Kidney capillary endothelial cell (primary cell): ENCODE measurements around the gene CD63.

Experiments used
- DNase-seq: peaks from one replicate; pipeline ENCODE4 v3.0.0-alpha.2; 2018; ENCODE audit warnings: low spot score

Gene CD63

DNA sequence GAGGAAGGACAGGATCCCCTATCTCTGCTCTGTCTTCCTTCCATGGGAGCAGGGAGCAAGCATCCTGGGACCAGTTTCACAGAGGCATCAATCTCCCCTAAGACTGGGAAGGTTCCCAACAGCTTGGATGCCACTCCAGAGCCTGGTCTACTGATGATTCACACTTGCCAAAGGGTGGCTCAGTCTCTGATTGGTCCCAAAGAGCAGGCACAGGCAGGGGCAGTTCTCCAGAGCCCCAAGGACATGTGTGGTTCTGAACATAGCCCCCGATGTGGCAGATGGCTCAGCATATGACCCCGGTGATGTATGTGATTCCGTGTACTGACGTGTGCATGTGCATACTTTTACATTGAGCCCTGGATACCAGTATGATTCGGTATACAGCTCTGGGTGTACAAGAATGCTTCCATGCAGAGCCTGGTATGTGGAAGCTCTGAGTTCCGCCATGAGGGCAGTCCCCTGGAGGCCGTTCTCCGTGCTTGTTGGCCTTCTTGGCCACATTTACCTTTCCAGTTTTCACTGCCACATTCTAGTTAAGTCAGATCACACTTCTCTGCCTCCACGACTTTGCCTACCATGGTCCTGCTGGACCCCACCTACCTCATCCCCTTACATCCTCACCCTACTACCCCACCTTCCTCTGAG is 42.3 kb downstream of the CD63 start:
- no peak for DNase-seq

DNA sequence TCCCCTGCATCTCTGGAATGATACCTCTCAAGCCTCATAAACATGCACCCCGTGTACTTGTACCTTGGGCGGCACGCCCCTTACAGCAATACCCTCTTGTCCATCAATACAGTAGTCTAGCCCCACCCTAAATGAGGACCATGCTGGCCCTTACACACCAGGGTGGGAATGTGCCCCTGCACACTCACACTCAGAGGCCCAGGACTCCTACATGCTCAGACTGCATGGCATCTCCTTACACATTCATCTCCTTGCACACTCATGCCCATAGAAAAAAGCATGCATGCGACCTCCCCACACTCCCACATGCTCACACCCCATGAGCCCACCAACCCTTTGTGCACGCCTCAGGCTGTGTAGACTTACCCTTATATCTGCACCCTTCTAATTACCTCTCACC is 43.1 kb downstream of the CD63 start:
- DNase-seq = no peak

DNA sequence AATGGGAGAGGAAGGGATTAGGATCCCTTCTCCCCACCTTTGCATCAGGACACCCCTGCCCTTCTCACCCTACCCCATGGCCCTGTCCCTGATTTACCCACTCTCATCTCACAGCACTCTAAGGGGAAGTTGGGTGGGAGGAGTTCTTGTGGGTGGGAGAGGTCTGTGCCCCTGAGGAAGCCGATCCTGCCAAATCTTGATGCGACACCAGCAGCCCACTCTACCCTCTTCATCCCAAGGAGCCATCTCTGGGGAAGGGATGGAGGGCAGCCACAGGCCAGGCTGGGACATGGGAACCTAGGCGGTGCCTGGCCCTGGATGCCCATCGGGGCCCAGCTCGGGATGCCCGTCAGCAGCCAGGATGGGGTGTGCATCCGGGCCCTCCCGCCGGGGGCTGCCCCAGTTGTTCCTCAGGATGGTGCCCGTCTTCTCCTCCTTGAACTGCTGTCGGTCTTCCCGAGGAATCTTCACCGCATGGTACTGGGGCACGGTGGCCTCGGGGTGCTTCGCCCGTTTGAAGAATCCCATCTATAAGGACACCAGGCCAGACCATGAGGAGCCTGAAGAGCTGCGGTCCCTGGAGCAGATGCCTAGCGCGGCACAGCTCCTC is 43.9 kb downstream of the CD63 start:
- no peak for DNase-seq

DNA sequence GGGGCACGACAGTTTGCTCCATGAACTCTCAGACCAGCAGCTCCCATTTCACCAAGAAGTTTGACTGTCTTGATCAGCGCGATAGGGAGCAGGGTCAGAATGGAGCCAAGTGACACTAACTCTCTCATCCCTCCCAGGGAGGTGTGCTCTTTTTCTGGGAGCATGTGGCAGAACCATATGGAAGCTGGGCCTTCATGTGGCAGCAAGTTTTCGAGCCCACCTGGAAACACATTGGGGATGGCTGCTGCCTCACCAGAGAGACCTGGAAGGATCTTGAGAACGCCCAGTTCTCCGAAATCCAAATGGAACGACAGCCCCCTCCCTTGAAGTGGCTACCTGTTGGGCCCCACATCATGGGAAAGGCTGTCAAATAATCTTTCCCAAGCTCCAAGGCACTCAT is 45.1 kb downstream of the CD63 start:
- no peak for DNase-seq

DNA sequence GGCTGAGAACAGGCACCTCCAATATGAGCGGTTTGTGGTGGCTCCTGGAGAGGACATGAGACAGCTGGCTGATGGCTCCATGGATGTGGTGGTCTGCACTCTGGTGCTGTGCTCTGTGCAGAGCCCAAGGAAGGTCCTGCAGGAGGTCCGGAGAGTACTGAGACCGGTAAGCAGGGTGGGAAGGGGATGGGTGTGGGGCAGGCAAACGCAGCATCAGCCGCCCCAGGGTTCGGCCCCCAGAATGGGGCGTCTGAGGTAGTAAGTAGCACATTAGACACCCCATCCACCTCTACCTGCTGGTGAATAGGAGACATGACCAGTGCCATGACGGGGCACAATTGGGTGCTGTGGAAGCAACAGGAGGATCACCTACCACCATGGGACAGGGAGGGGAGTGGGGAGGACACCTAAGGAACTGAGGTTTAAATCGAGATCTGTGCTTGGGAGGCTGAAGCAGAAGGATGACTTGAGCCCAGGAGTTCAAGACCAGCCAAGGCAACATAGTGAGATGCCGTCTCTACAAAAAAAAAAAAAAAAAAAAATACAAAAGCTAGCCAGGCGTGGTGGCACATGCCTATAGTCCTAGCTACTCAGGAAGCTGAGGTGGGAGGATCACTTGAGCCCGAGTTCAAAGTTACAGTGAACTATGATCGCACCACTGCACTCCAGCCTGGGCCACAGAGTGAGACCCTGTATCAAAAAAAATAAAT is 46.6 kb downstream of the CD63 start:
- no peak for DNase-seq

DNA sequence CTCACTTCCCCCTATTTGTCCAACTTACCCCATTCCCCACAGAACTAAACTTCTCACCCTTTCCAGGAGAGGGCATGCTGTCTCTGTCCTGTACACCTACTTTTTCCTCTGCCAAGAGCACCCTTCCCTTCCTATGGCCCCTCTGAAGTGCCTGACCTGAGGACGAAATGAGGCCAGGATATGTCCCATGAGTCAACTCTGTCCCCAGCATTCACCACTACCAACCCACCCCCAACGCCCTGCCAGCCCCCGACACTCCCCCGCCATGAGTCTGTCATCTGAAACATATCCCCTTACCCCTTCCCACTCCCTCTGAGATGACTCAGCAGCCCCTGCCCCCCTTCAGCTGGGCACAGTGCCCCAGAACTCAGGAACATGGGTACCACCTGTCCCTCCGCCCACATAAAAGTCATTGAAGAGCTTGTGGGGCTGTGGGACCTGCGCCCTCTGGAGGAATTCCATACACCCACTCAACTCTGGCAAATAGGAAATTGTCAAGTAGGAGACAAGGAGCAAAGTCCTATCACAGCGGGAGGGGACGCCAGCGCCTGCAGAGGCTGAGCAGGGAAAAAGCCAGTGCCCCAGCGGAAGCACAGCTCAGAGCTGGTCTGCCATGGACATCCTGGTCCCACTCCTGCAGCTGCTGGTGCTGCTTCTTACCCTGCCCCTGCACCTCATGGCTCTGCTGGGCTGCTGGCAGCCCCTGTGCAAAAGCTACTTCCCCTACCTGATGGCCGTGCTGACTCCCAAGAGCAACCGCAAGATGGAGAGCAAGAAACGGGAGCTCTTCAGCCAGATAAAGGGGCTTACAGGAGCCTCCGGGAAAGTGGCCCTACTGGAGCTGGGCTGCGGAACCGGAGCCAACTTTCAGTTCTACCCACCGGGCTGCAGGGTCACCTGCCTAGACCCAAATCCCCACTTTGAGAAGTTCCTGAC is 47.4 kb downstream of the CD63 start:
- peak; percentile 46 for DNase-seq

DNA sequence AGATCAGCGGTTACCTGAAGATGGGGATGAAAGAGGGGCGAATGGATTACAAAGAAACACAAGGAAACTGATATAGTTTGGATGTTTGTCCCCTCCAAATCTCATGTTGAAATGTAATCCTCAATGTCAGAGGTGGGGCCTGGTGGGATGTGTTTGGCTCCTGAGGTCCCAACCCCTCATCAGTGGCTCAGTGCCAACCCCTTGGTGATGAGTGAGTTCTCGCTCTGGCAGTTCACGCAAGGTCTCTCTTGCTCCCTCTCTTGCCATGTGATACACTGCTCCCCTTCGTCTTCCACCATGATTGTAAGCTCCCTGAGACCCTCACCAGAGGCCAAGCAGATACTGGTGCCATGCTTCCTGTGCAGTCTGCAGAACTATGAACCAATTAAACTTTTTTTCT is 49.1 kb downstream of the CD63 start:
- no peak for DNase-seq

DNA sequence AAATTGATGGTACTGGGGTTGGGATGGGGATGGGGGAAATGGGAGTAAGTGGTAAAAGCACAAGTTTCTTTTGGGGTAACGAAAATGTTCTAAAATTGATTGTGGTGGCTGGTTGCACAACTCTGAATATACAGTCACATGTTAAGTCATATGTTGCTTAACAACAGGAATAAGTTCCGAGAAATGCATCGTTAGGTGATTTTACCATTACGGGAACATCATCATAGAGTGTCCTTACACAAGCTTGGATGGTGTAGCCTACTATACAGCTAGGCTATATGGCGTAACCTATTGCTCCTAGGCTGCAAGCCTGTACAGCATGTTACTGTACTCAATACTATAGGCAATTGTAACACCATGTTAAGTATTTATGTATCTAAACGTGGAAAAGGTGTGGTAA is 52.1 kb downstream of the CD63 start:
- DNase-seq = no peak

DNA sequence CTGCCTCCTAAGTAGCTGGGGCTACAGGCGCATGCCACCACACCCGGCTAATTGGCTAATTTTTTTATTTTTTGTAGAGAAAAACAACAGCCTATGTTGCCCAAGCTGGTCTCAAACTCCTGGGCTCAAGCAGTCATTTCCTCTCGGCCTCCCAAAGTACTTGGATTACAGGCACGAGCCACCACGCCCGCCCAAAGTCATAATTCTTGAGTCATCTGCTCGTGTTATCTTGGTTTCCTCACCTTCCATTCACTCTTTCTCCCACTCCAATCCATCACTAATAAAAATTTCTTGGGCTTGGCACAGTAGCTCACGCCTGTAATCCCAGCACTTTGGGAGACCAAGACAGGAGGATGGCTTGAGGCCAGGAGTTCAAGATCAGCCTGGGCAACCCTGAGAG is 53.1 kb downstream of the CD63 start:
- DNase-seq = no peak
